ENCODE measurements around the gene BRD9.
"Not testable (repeated sequence)": the region's sequence is repeated elsewhere in the genome, so short reads cannot be mapped to it uniquely, and the experiment has no call there.

BRD9 gene

DNA sequence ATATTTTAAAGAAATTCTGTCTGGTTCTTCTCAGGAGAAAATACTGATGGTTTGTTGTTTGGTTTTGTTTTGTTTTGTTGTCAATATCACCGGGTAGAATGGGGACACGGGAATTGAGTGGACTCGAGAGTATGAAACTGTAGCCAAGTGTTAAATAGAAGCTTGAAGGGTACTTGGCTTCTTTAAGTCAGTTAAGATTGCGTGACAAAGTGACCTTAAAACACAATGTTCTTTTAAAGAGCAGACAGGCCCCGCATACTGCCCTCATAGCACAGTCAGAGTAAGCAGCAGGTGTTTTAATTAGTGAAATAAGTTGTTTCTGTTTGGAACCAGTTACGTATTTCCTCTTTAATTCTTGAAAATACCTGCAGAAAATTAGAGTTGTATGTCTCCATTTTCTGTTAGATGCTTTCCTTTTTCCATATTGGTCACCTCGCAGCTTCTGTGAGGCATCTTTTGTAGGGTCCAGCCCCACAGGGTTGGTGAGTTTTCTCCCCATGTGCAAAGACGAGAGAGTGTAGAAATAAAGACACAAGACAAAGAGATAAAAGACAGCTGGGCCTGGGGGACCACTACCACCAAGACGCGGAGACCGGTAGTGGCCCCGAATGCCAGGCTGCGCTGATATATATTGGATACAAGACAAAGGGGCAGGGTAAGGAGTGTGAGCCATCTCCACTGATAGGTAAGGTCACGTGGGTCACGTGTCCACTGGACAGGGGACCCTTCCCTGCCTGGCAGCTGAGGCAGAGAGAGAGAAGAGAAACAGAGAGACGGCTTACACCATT is 9.7 kb upstream of the BRD9 start:
- no peak for DNase-seq (ENCODE audit: low read depth)

DNA sequence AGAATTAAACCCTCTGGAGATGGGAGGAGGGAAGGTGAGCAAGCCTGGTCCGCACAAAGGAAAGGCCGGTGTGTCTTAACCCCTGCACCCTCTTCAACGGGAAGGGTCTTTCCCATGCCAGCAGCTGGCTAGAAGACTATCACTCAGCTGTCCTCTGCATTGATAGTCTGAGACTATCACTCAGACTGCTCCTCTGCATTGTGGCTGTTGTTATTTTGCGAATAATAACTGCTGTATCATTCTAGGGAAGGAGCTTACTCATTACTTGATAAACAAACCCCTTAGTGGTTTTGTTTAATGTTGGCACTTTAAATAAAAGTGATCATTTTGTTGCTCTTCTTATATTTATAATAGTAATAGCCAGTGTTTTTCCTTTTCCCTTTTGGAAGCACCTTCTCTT is 8.2 kb upstream of the BRD9 start:
- no peak for DNase-seq (ENCODE audit: low read depth)

DNA sequence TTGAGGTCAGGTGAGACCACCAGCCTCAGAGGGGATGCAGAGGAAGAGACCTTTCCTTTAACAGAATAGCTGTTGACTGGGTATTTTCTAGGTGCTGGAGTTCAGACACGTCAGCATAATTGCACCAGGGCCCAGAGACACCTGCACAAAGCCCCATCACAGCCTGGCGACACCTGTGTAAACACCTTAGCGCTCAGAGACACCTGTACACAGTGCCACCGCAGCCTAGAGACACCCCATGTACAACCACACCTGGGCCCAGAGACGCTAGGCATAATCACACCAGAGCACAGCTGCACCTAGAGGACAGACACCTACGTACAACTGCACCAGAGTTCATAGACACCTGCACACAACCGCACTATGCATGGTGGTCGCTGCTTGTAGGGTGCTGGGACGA is 1.1 kb upstream of the BRD9 start:
- DNase-seq (ENCODE audit: low read depth), result no peak

DNA sequence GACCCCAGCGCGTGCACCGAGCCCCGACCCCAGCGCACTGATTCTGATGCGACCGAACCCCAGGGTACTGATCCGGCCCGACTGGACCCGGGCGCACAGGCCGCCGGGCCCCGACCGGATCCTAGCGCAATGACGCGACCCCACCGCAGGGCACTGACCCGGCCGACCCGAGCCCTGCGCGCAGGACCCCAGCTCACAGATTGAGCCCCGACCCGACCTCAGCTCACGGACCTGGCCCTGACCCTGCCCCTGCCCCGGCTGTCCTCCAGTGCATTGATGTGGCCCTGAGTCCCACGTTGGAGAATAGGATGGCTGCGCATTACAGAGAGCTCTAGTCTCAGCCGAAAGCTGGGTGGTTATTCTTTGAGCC is 521 bp upstream of the BRD9 start:
- no peak for DNase-seq (ENCODE audit: low read depth)

DNA sequence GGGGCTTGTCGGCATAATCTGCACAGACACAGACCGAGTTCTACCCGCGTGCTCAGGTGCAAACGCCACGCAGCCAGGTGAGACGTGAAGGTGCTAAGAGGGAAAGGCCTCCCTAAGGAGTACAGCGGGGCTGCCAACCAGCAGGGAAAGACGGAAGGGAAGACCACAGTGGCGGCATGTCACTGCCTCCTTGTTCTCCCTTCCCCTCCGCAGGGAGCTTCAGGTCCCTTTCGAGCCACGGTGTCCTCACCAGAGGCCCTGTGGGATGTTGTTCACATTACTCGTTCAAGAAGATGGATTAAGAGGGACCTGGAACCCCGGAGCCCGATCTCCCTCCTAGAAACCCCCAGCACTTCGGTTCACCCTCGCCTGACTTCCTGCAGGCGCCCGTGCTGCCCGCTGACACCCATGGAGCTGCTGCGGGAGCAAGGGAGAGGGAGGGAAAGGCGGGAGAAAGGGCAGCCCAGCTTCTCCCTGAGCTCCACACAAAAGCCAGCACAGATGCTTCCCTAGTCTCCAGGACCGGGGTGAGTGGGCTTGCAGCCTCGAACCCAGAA is 686 bp downstream of the BRD9 start:
- DNase-seq (ENCODE audit: low read depth), result no peak

DNA sequence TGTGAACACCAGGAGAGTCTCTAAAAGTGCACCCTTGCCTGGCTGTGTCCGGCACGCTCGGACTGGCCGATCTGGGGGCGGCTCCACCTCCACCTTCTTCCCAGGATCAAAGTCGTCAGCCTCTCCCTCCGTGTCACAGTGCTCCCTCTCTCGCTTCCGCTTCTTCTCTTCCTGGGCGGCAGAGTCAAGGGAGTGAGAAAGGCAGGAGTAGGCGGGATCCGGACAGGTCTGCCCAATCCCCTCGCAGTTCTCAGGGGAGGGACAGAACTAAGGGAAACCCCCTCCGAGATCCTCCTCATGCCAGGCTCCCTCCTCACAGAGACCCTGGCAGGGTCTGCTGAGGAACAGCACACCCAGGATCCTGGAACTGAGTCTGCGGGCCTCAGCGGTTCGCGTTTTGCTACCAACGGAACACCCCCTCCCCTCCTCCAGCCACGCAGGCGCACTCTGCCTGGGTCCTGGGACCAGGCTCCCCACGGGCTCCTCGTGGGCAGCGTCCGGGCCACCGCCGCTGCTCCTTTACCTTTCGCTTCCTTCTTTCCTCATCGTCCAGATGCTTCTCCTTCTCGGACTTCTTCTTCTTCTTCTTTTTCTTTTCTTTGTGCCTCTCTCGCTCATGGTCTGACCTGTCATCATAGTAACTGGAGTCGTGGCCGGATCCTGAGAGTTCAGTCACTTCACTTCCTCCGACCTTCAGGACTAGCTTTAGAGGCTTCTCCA is 1.3 kb downstream of the BRD9 start:
- no peak for DNase-seq (ENCODE audit: low read depth)

DNA sequence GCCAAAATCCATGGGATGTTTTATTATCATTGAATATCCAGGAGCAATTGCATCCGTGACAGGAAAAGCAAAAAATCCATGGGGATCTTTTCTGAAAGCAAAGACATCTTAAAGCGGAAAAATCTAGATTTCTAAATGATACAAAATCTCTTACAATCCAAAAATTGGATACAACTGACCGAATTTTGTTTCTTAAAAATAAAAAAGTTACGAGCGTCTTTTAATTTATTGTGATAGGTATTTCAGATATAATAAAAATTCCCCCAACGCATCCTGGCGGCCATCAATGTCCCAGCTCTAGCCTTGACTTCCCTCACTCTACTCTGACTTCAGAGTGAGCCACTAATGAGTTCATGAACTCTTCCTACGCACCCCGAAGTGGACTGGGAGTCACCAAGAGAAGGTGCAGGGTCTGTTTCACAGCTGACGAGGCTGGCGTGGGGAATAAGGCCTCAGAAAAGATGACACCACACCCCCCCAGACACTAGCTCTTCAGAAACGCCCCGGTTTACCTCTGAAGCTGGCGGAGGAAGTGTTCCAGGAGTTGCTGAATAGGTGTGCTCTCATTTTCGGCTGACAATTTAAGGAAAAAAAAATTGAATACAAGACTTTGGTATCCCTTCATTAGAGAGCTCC is 3.4 kb downstream of the BRD9 start:
- DNase-seq (ENCODE audit: low read depth), result no peak

DNA sequence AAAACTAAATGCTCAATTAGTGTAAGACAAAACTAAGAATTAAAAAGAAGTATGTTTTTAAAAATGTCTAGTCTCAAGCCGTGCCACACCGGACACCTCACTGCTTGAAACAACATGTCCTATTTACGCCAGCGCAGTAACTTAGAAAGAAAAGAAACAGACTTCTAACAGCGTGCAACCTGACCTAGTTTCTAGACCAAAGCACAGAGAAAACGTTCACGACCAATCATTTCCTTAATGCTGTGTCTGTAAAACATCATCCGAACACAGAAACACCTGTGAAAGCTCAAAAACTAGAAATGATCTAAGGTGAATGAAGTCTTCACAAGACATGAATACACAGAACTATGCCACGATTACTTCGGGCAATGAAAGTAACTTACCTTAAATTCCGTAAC is 4.0 kb downstream of the BRD9 start:
- no peak for DNase-seq (ENCODE audit: low read depth)

DNA sequence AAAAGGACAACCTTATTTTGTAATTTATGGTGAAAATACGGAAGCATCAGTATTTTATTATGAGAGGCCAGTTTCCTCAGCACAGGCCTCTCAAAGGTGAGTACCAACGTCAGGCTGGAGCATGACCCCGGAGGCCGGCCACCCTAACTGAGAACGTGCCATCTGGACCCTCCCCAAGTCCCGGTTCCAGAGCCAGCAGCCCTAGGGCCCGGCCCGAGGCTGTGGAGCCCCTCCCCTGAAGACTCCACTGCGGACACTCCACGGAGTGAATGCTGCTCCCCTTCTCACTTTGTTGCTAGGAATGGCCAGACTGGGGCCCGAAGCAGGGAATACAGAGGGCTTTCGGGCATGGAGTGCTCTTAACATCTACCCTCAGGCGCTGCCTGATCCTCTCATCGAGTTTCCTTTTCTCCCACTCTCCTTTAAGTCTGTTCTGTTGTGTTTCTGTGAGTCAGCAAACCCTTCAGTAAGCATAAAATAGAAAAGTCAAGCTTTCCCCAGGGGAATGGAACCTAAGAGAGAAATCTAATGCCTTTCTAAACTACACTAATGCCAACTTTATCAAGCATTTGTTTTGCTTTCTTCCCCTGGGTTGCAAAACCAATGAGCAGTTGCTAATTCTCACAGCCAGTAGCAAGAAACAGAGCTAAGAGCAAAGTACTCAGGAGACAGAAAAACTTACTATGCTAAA is 4.5 kb downstream of the BRD9 start:
- DNase-seq (ENCODE audit: low read depth), result no peak

DNA sequence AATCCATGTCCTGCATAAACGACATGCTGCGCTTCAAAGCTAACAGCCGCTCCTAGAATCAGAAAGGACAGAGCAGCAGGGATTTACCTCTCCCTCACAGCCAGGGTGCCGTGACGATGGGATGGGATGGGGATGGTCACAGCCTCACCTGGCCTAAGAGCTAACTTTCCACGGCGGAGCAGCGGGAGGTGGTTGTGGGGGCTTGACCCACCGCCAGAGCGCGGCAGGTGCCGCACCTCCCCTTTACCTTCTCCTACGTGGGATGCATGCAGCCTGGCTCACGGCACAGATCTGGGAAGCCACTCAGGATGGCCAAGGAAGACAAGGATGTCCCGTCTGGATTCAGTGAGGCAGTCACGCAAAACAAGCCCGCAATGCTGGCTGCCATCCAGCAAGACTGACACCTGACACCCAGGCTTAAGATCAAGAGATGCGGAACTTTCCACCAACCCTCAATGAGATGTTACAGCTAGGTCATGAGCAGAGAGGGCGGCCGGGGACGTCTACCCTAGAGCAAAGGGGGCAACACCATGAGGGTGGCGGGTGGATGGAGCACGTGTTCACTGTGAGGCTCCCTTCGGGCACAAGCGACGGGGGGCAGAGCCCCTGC is 5.8 kb downstream of the BRD9 start:
- no peak for DNase-seq (ENCODE audit: low read depth)

DNA sequence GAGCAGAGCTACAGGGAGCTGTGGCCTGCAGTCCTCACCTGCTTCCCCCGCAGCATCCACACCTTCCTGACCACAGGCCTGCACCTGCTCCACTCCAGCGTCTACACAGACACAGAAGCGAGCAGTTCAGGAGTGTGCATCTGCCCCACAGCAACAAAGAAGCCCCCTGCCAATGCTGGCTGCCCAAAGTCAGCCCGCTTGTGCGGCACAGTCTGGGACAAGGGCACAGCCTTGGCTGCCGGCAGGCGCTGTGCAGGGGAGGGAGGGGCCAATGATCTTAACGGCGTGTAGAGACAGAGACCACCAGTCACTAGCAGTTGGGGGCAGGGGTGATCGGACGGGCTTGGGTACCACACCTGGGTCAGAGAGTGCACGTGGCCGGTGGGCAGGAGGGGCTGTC is 6.6 kb downstream of the BRD9 start:
- DNase-seq (ENCODE audit: low read depth), result no peak

DNA sequence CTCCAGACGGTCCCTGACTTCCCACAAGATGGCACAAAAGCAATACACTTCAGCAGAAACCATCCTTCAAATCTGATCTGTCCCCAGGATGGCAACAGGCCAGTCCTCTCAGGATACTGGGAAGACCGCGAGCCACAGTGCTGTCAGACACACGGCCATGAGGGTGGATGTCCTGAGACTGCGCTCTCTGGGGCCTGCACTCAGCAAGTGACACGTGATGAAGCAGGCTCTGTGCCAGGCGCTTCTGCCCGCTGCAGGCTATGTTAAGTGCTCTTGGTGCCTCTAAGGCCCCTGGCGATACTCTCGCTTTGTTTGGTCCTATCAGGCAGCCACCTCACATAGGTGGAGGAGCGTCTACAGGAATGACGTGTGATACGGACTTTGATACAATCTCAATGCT is 7.1 kb downstream of the BRD9 start:
- no peak for DNase-seq (ENCODE audit: low read depth)

DNA sequence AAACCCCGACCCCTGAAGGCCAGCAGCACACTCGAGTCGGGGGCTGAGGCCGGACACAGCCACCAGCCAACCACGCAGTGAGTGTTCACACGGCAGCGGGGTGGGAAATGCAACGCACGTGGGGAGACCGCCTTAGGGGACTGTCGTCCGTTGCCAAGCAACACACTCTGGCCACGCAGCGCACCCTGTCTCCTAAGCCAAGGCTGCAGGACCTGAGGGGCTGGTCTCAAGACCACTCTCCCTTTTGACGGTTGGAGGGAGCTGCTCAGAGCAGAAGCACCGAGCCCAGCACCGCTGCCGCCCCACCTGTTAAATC is 7.5 kb downstream of the BRD9 start:
- DNase-seq (ENCODE audit: low read depth), result no peak

DNA sequence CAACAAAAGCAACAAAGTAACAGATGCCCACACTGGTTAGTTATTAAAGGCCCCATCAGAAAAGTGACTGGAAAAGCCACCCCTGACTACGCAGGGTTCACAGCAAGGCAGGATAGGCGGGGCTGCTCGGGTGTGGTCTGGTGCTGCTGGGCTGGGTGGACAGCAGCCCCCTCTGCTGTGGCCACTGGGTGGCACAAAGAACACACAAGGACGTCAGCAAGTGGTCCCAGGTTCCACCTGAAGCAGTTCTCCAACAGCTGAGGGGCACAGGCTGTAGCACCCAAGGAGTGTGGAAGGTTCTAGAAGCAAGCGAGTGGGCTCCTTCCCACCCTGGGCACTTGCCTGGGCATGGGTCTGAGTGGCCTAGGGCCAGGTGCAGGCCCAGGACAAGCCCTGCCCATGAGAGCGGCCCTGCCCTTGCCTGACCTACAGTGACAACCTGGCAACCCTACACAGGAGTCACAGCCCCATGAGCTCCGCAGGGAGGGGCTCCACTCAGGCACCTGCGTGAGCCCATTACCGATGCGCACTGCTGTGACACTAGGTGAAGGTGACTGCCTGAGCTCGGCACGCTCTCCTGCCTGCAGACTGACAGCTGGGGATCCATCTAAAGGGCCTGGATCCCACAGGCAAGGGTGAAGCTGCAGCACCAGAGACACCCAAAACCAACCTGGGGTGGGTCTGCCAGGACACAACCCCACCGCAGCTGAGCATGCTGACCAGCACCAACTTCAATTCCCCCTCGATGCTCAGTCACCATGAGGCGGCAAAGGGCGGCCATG is 8.1 kb downstream of the BRD9 start:
- no peak for DNase-seq (ENCODE audit: low read depth)

DNA sequence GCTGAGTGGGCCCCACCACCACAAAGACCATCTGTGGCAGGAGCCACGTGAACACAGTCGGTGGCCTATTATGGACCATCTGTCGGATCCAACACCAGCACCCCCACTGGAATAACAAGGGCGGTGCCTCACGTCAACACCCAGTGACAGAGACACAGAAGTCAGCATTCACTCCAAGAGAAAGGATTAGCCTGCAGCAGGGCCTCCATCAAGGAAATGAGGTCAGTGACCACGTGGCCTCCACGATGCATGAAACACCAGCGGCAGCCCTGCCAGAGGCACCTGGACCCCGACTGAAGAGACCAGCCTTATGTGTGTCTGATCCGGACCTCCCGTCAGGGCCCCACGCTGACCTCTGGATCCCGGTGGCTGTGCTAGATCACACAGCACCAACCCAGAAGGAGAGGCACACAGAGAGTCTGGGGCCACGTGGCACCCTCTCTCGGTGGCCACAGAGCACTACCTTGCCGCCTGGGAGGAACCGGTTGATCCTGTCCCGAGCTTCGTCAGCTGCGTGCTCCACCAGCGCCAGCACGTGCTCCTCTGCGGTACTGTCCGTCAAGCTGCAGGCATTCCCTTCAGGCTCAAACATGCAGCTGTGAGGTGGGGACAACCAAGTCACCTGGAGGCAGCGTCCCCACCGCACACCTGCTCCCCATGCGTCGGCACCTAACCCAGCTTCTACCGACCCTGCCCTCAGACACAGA is 9.0 kb downstream of the BRD9 start:
- DNase-seq (ENCODE audit: low read depth), result no peak

DNA sequence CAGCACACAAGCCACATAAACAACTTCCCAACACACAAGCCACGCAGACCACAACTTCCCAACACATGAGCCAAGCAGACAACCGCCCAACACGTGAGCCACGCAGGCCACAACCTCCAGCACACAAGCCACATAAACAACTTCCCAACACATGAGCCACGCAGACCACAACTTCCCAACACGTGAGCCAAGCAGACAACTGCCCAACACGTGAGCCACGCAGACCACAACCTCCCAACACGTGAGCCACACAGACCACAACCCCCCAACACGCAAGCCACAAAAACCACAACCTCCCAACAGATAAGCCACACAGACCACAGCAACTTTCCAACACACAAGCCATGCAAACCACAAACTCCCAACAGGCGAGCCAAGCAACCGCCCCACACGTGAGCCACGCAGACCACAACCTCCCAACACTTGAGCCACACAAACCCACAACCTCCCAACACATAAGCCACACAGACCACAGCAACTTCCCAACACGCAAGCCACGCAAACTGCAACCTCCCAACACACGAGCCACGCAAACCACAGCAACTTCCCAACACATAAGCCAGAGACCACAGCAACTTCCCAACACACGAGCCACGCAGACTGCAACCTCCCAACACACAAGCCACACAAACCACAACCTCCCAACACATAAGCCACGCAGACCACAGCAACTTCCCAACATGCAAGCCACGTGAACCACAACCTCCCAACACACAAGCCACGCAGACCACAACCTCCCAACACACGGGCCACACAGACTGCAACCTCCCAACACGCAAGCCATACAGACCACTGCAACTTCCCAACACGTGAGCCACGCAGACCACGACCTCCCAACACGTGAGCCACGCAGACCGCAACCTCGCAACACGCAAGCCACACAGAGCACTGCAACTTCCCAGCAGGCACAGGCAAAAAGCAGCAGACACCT is 10.1 kb downstream of the BRD9 start:
- no peak for DNase-seq (ENCODE audit: low read depth)

DNA sequence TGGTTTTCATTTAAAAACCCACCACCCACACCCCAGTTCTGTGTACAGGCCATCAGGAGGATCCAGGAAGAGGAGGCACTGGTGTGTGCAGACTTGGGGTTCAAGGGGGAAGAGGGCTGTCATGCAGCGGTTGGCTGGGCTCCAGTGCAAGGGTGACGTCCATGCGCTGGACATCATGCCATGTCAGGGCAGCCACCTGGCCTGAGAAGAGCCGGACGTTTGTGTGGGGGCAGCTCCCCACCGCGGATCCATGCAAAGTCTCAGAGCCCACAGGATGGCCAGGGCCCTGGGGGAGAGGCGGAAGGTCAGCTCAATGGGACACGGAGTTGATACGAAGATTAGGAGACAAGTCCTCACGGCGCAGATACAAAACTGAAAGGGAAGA is 11.1 kb downstream of the BRD9 start:
- no peak for DNase-seq (ENCODE audit: low read depth)

DNA sequence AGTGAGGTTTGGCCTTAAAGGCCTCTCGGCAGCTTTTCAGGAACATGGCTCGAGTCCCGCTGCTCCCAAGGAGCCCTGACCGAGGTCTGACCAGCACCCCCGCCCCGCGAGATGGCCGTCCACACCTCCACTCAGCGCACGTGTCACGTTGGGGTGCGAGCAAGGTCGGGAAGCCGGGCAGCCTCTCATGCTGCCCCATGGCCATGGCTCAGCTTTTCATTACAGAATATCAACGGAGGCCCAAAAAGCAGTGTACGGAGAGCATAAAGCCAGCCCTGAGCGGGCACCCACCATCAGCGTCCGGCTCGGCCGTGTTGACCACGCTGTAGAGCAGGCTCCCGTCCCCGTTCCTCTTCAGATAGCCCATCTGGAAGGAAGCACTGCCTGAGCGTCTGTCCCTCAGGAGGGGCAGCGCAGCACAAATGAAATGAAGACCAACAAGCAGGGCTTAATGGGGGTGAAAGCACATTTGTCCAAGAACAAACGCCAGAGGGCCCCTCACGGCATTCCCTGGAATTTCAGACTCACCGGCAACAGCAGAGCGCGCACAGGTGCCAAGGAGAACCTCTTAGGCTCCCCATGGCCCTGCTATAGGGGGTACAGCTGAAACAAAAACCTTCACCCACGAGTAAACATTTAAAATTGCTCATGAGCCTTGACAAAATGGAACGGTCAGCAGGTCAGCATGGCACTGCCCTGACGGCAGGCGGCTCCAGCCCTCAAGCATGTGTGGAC is 11.6 kb downstream of the BRD9 start:
- DNase-seq (ENCODE audit: low read depth), result no peak

DNA sequence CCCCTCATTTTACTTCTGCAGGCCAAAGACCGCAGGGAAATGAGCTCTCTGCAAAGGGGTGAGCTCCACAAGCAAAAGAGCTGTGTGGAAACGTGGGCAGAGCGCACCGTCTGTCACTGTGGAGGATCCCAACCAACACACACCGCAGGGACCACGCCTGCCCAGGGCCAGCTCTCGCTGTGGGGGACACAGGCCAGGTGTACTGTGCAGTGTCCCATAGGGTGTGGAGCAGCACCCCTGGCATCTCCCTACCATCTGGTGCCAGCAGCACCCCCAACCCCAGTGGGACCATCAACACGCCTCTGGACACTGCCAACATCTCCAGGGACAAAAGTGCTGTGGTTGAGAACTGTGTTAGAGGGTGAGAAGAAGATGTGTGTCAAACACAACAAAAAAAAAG is 13.9 kb downstream of the BRD9 start:
- DNase-seq (ENCODE audit: low read depth), result not testable (repeated sequence)
